ENCODE data around the gene CHTOP. TPM values are rescaled to one million over a fixed set of nuclear protein-coding genes. Genes with fewer than 3 reads are reported as not detected.
"Not testable (repeated sequence)": the region's sequence is repeated elsewhere in the genome, so short reads cannot be mapped to it uniquely, and the experiment has no call there.

CHTOP gene
- total RNA-seq, 4 donors from 2014 or later: 99.1 to 124 (median 105) TPM

DNA sequence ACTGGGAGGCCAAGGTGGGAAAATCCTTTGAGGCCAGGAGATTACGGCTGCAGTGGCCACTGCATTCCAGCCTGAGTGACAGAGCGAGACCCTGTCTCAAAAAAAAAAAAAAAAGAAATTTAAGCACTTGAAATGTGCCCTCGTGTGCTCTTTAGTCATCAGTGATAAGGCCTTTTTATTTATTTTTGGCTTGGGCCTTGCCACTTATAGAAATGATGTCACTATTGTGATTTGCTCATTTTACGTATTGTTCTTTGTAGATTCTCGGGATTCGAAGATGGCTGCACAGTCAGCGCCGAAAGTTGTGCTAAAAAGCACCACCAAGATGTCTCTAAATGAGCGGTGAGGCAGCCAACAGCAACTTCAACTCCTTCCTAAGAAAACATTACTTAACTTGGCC lies 2.4 kb downstream of the CHTOP start:
- H3K9me3 ChIP-seq: no peaks in the 10 kb centered on the region
- no peak for DNase-seq
- H3K4me3 ChIP-seq (replicated peaks in 1 of 3): no peak overlapping the region
- peaks cover 25 to 31% of the 10 kb centered on the region in 2 donors for H3K4me1 ChIP-seq
- intact Hi-C loops (cut with DNase I): no loop called here
- H3K27ac ChIP-seq: no peak overlapping the region
- H3K27me3 ChIP-seq: no peaks in the 10 kb centered on the region
- H3K36me3 ChIP-seq: peaks cover 39 to 54% of the 10 kb centered on the region in 2 donors
- 94% methylated on average over 9 of the region's 9 CpGs for WGBS, 2 donors
- TF ChIP-seq POLR2A (IDR thresholded peaks at IDR 0.05): no peak
- TF ChIP-seq, protein P1, sequence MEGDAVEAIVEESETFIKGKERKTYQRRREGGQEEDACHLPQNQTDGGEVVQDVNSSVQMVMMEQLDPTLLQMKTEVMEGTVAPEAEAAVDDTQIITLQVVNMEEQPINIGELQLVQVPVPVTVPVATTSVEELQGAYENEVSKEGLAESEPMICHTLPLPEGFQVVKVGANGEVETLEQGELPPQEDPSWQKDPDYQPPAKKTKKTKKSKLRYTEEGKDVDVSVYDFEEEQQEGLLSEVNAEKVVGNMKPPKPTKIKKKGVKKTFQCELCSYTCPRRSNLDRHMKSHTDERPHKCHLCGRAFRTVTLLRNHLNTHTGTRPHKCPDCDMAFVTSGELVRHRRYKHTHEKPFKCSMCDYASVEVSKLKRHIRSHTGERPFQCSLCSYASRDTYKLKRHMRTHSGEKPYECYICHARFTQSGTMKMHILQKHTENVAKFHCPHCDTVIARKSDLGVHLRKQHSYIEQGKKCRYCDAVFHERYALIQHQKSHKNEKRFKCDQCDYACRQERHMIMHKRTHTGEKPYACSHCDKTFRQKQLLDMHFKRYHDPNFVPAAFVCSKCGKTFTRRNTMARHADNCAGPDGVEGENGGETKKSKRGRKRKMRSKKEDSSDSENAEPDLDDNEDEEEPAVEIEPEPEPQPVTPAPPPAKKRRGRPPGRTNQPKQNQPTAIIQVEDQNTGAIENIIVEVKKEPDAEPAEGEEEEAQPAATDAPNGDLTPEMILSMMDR (IDR thresholded peaks at IDR 0.05): no peak

DNA sequence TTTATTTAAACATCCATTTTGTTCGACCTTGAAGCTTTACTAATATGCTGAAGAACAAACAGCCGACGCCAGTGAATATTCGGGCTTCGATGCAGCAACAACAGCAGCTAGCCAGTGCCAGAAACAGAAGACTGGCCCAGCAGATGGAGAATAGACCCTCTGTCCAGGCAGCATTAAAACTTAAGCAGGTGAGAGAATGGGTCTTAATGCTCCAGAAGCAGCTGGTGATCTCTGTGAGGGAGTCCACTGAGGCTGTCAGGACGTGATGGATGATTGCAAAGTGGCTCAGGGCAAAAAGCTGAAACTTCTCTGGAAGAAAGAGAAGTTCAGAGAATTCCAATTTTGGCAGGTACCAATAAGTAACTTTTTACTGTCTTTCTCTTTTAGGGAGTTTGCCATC lies 4.4 kb downstream of the CHTOP start:
- 90 to 95% methylated on average over 6 of the region's 6 CpGs for WGBS, 2 donors
- intact Hi-C loops (cut with DNase I): no loop called here
- Histone ChIP-seq H3K9me3 (no peaks in the 10 kb centered on the region), H3K27ac (no peak overlapping the region), H3K27me3 (no peaks in the 10 kb centered on the region), H3K36me3 (peaks cover 58 to 71% of the 10 kb centered on the region in 2 donors), H3K4me3 (replicated peaks in 1 of 3) (no peak overlapping the region), H3K4me1 (peaks cover 20 to 23% of the 10 kb centered on the region in 2 donors)
- no peak for DNase-seq
- TF ChIP-seq POLR2A (IDR thresholded peaks at IDR 0.05): no peak
- TF ChIP-seq, protein P1 (IDR thresholded peaks at IDR 0.05): no peak

DNA sequence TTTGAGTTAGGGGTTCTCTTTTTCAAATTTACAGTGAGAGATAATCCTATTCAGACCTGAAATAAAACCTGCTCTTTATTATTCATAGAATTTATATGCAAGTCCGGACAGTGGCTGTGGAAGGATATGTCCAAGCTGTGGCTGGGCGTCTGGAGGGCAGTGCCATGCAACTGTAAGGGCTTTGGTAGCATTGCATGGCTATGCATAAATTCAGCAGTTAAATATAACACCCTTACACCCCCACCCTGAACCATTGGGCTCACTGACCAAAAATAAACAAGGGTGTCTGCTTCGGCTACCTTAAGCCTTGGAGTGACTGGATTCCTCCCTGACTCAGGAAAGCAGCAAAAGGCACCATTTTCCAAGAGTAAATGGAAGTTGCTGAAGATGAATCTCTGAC lies 5.4 kb downstream of the CHTOP start:
- no peak overlapping the region for H3K27ac ChIP-seq
- TF ChIP-seq, protein P1 (IDR thresholded peaks at IDR 0.05): no peak
- TF ChIP-seq POLR2A (IDR thresholded peaks at IDR 0.05): no peak
- H3K4me1 ChIP-seq: peaks cover 18 to 20% of the 10 kb centered on the region in 2 donors
- no peaks in the 10 kb centered on the region for H3K27me3 ChIP-seq
- H3K36me3 ChIP-seq: peaks cover 64 to 78% of the 10 kb centered on the region in 2 donors
- intact Hi-C loops (cut with DNase I): no loop called here
- no peaks in the 10 kb centered on the region for H3K9me3 ChIP-seq
- no peak for DNase-seq
- WGBS, 2 donors: 86 to 91% methylated on average over 3 of the region's 3 CpGs
- H3K4me3 ChIP-seq (replicated peaks in 1 of 3): no peak overlapping the region

DNA sequence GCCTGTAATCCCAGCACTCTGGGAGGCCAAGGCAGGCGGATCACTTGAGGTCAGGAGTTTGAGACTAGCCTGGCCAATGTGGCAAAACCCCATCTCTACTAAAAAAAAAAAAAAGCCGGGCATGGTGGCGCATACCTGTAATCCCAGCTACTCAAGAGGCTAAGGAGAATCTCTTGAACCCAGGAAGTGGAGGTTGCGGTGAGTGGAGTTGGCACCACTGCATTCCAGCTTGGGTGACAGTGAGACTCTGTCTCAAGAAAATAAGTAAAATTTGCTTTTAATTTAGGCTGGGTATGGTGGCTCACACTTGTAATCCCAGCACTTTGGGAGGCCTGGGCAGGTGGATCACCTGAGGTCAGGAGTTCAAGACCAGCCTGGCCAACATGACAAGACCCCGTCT lies 6.3 kb downstream of the CHTOP start:
- H3K9me3 ChIP-seq; H3K27ac ChIP-seq; DNase-seq; H3K27me3 ChIP-seq; intact Hi-C loops (cut with DNase I); H3K4me3 ChIP-seq (replicated peaks in 1 of 3): not testable (repeated sequence)
- 97 to 98% methylated on average over 5 of the region's 5 CpGs for WGBS, 2 donors
- peaks cover 14 to 17% of the 10 kb centered on the region in 2 donors for H3K4me1 ChIP-seq
- H3K36me3 ChIP-seq: peaks cover 69 to 87% of the 10 kb centered on the region in 2 donors

DNA sequence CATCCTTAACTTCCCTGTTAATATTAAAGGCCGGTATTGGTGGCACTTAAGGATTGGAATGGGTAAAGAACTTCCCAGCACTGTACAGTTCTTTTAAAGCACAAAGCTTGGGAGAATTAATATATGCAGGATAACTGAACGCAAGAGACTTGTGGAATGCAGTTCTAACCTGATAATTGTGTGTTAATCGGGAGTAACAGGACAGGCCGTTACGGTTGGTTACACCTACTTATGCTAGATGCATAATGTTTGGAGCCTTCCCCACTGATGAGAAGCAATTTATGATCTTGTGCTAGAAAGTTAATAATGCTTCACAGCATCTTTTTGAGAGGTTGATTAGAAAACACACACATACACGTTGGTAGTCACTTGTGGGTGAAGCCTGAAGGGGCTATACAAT lies 7.0 kb downstream of the CHTOP start:
- intact Hi-C loops (cut with DNase I): no loop called here
- Histone ChIP-seq H3K4me3 (replicated peaks in 1 of 3) (no peak overlapping the region), H3K27ac (no peak overlapping the region), H3K4me1 (peaks cover 8 to 10% of the 10 kb centered on the region in 2 donors), H3K36me3 (peaks cover 75 to 93% of the 10 kb centered on the region in 2 donors), H3K9me3 (no peaks in the 10 kb centered on the region), H3K27me3 (no peaks in the 10 kb centered on the region)
- TF ChIP-seq, protein P1 (IDR thresholded peaks at IDR 0.05): no peak
- TF ChIP-seq POLR2A (IDR thresholded peaks at IDR 0.05): no peak
- 68 to 69% methylated on average over 6 of the region's 6 CpGs for WGBS, 2 donors
- DNase-seq: no peak

DNA sequence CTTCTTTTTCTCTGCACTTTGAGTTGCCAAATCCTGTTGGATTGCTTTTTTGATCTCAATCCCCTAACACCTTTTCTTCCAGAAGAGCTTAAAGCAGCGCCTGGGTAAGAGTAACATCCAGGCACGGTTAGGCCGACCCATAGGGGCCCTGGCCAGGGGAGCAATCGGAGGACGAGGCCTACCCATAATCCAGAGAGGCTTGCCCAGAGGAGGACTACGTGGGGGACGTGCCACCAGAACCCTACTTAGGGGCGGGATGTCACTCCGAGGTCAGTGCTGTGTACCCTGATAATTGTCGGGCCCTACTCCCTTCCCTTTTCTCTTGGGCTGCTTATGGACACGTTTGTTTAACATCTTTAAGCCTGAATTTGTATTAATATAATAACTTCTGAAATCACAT lies 8.3 kb downstream of the CHTOP start:
- DNase-seq: no peak
- 89% methylated on average over 11 of the region's 11 CpGs for whole genome bisulfite sequencing, 2 donors
- H3K36me3 ChIP-seq: peaks cover 67 to 82% of the 10 kb centered on the region in 2 donors
- intact Hi-C loops (cut with DNase I): no loop called here
- no peak overlapping the region for H3K27ac ChIP-seq
- H3K4me3 ChIP-seq (replicated peaks in 1 of 3): no peak overlapping the region
- no peaks in the 10 kb centered on the region for H3K27me3 ChIP-seq
- H3K4me1 ChIP-seq: peaks cover 7 to 9% of the 10 kb centered on the region in 2 donors
- no peak for TF ChIP-seq POLR2A (IDR thresholded peaks at IDR 0.05)
- TF ChIP-seq, protein P1 (IDR thresholded peaks at IDR 0.05): no peak
- H3K9me3 ChIP-seq: no peaks in the 10 kb centered on the region
